ENCODE results near the gene TMEM125.

Gene TMEM125

GRCh38 chr1:43312212-43312623 is 42.4 kb downstream of the TMEM125 start:
- H3K27ac ChIP-seq (ENCODE audit: low read length): no peak overlapping the region
- WGBS (ENCODE audit: insufficient coverage, insufficient read length): no CpG with 5 or more reads among the region's 19 CpGs
- H3K27me3 ChIP-seq (ENCODE audit: control insufficient read depth, insufficient read depth, low read length): no peaks in the 10 kb centered on the region
- no peaks in the 10 kb centered on the region for H3K9me3 ChIP-seq (ENCODE audit: control insufficient read depth, insufficient read depth, low read length)
- DNase-seq (ENCODE audit: low read depth, low spot score): no peak
- no peaks in the 10 kb centered on the region for H3K36me3 ChIP-seq (ENCODE audit: control insufficient read depth, insufficient read depth, low read length)
- no peak overlapping the region for H3K4me3 ChIP-seq (ENCODE audit: low read length)
- no peaks in the 10 kb centered on the region; the same call in 1 of the 2 replicates for H3K4me1 ChIP-seq (ENCODE audit: control insufficient read depth, insufficient read depth, low read length)

DNA sequence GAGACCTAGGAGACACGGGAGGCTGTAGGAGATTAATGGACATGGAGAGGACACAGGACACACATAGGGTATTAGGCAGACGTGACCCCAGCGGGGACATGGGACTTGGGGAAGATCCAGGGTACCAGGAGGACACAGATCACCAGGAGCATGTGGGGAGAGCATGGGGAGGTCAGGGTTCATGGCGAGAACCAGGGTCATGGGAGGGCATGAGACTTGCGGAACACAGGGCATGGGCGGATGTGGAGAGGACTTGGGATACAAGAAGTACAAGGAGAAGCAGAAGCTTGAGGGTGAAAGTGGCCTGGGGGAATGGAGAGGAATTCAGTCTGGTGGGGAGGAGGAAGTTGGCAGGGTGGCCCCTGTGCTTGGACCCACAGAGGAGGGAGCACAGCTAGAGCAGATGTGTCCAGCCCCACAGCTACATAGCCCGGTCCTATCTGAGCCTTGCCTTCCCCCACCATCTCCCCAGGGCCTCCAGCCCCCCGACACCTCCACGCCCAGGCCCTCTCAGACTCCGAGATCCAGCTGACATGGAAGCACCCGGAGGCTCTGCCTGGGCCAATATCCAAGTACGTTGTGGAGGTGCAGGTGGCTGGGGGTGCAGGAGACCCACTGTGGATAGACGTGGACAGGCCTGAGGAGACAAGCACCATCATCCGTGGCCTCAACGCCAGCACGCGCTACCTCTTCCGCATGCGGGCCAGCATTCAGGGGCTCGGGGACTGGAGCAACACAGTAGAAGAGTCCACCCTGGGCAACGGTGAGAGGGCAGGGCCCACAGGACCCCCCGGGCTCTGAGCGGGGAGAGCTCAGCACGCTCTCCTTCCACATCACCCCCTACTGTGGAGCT is 43.1 kb downstream of the TMEM125 start:
- Histone ChIP-seq H3K36me3 (ENCODE audit: control insufficient read depth, insufficient read depth, low read length) (no peaks in the 10 kb centered on the region), H3K27ac (ENCODE audit: low read length) (no peak overlapping the region), H3K9me3 (ENCODE audit: control insufficient read depth, insufficient read depth, low read length) (no peaks in the 10 kb centered on the region), H3K4me3 (ENCODE audit: low read length) (no peak overlapping the region), H3K27me3 (ENCODE audit: control insufficient read depth, insufficient read depth, low read length) (no peaks in the 10 kb centered on the region), H3K4me1 (ENCODE audit: control insufficient read depth, insufficient read depth, low read length) (no peaks in the 10 kb centered on the region; the same call in 1 of the 2 replicates)
- no CpG with 5 or more reads among the region's 24 CpGs for WGBS (ENCODE audit: insufficient coverage, insufficient read length)
- DNase-seq (ENCODE audit: low read depth, low spot score): no peak

- Histone ChIP-seq H3K4me3 (ENCODE audit: low read length) (no peak overlapping the region), H3K9me3 (ENCODE audit: control insufficient read depth, insufficient read depth, low read length) (no peaks in the 10 kb centered on the region), H3K36me3 (ENCODE audit: control insufficient read depth, insufficient read depth, low read length) (no peaks in the 10 kb centered on the region), H3K4me1 (ENCODE audit: control insufficient read depth, insufficient read depth, low read length) (no peaks in the 10 kb centered on the region; the same call in 1 of the 2 replicates), H3K27me3 (ENCODE audit: control insufficient read depth, insufficient read depth, low read length) (no peaks in the 10 kb centered on the region), H3K27ac (ENCODE audit: low read length) (no peak overlapping the region)
- WGBS (ENCODE audit: insufficient coverage, insufficient read length): no CpG with 5 or more reads among the region's 10 CpGs
- no peak for DNase-seq (ENCODE audit: low read depth, low spot score)
Observed at GRCh38 chr1:43313771-43314170, 44.0 kb downstream of the TMEM125 start.

GRCh38 chr1:43314233-43314632 is 44.5 kb downstream of the TMEM125 start:
- Histone ChIP-seq H3K27ac (ENCODE audit: low read length) (no peak overlapping the region), H3K36me3 (ENCODE audit: control insufficient read depth, insufficient read depth, low read length) (no peaks in the 10 kb centered on the region), H3K4me1 (ENCODE audit: control insufficient read depth, insufficient read depth, low read length) (no peaks in the 10 kb centered on the region; the same call in 1 of the 2 replicates), H3K9me3 (ENCODE audit: control insufficient read depth, insufficient read depth, low read length) (no peaks in the 10 kb centered on the region), H3K4me3 (ENCODE audit: low read length) (no peak overlapping the region), H3K27me3 (ENCODE audit: control insufficient read depth, insufficient read depth, low read length) (no peaks in the 10 kb centered on the region)
- WGBS (ENCODE audit: insufficient coverage, insufficient read length): no CpG with 5 or more reads among the region's 5 CpGs
- no peak for DNase-seq (ENCODE audit: low read depth, low spot score)

DNA sequence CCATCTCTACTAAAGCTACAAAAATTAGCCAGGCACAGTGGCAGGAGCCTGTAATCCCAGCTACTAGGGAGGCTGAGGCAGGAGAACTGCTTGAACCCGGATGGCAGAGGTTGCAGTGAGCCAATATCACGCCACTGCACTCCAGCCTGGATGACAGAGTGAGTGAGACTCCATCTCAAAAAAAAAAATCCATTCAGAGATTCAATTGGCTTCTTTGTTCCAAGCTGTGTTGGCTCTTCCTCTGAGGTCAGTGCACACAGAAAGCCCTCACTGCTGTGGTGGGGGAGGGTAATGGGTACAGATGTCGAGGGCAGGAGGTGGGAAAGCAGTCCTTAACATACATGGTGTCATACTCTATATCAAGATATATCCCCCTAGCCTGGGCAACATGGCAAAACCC is 45.7 kb downstream of the TMEM125 start:
- H3K4me1 ChIP-seq (ENCODE audit: control insufficient read depth, insufficient read depth, low read length): no peaks in the 10 kb centered on the region; the same call in 1 of the 2 replicates
- WGBS (ENCODE audit: insufficient coverage, insufficient read length): no CpG with 5 or more reads among the region's 3 CpGs
- DNase-seq (ENCODE audit: low read depth, low spot score): no peak
- no peak overlapping the region for H3K27ac ChIP-seq (ENCODE audit: low read length)
- no peaks in the 10 kb centered on the region for H3K27me3 ChIP-seq (ENCODE audit: control insufficient read depth, insufficient read depth, low read length)
- H3K36me3 ChIP-seq (ENCODE audit: control insufficient read depth, insufficient read depth, low read length): no peaks in the 10 kb centered on the region
- H3K9me3 ChIP-seq (ENCODE audit: control insufficient read depth, insufficient read depth, low read length): no peaks in the 10 kb centered on the region
- no peak overlapping the region for H3K4me3 ChIP-seq (ENCODE audit: low read length)

GRCh38 chr1:43315963-43316737 is 46.4 kb downstream of the TMEM125 start:
- H3K27me3 ChIP-seq (ENCODE audit: control insufficient read depth, insufficient read depth, low read length): no peaks in the 10 kb centered on the region
- no peak overlapping the region for H3K4me3 ChIP-seq (ENCODE audit: low read length)
- H3K9me3 ChIP-seq (ENCODE audit: control insufficient read depth, insufficient read depth, low read length): no peaks in the 10 kb centered on the region
- WGBS (ENCODE audit: insufficient coverage, insufficient read length): no CpG with 5 or more reads among the region's 10 CpGs
- no peak overlapping the region for H3K27ac ChIP-seq (ENCODE audit: low read length)
- DNase-seq (ENCODE audit: low read depth, low spot score): no peak
- no peaks in the 10 kb centered on the region; the same call in 1 of the 2 replicates for H3K4me1 ChIP-seq (ENCODE audit: control insufficient read depth, insufficient read depth, low read length)
- H3K36me3 ChIP-seq (ENCODE audit: control insufficient read depth, insufficient read depth, low read length): no peaks in the 10 kb centered on the region

DNA sequence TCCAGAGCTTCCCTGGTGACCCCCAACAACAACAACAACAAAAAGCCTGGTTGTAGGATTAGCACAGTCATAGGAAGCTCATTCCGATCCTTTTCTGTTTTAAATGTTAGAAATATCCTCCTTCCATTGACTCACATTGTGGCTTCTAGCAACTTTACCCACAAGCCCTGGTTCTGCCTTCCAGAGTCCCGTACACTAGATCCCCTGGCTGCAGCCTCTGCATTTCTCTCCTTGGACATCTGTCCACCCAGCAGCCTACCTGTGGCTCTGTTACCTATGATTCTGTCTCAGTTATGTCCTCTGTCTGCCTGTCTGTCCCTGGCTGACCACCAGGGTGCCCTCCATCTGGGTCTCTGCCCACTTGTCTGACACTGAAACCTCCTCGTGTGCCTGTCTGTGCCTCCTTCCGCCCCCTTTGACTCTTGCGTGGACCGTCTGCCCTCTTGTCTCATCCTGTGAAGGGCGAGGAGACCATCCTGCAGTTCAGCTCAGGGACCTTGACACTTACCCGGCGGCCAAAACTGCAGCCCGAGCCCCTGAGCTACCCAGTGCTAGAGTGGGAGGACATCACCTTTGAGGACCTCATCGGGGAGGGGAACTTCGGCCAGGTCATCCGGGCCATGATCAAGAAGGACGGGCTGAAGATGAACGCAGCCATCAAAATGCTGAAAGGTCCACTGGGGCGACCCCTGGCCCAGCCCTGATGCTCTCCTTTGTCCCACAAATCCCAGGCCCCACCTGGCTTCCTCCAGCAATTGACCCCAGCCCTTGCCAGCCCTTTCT is 47.1 kb downstream of the TMEM125 start:
- no peak for DNase-seq (ENCODE audit: low read depth, low spot score)
- no CpG with 5 or more reads among the region's 16 CpGs for WGBS (ENCODE audit: insufficient coverage, insufficient read length)
- no peak overlapping the region for H3K27ac ChIP-seq (ENCODE audit: low read length)
- H3K36me3 ChIP-seq (ENCODE audit: control insufficient read depth, insufficient read depth, low read length): no peaks in the 10 kb centered on the region
- H3K27me3 ChIP-seq (ENCODE audit: control insufficient read depth, insufficient read depth, low read length): no peaks in the 10 kb centered on the region
- no peaks in the 10 kb centered on the region for H3K9me3 ChIP-seq (ENCODE audit: control insufficient read depth, insufficient read depth, low read length)
- no peaks in the 10 kb centered on the region; the same call in 1 of the 2 replicates for H3K4me1 ChIP-seq (ENCODE audit: control insufficient read depth, insufficient read depth, low read length)
- no peak overlapping the region for H3K4me3 ChIP-seq (ENCODE audit: low read length)

DNA sequence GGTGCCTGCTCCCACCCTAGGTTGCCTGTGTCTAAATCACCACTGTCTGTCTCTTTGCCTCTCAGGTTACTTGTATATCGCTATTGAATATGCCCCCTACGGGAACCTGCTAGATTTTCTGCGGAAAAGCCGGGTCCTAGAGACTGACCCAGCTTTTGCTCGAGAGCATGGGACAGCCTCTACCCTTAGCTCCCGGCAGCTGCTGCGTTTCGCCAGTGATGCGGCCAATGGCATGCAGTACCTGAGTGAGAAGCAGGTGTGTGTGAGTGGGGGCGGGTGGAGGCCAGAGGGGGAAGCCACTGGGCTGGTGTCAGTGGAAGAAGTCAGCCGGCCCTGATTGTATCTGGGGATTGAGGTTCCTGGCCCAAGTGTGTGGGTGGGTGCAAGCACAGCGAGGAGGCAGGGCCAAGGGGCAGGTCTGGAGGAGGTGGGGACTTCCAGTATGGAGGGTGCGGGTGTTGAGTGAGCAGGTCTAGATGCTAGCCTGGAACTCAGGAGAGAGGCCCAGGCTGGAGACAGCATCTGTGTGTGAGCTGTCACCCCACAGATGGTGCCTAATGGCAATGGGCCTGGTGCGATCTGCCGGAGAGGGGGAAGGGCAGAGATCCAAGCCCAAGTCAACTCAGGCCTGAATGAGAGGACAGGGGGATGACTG is 48.2 kb downstream of the TMEM125 start:
- WGBS (ENCODE audit: insufficient coverage, insufficient read length): no CpG with 5 or more reads among the region's 15 CpGs
- Histone ChIP-seq H3K4me3 (ENCODE audit: low read length) (no peak overlapping the region), H3K36me3 (ENCODE audit: control insufficient read depth, insufficient read depth, low read length) (no peaks in the 10 kb centered on the region), H3K9me3 (ENCODE audit: control insufficient read depth, insufficient read depth, low read length) (no peaks in the 10 kb centered on the region), H3K4me1 (ENCODE audit: control insufficient read depth, insufficient read depth, low read length) (no peaks in the 10 kb centered on the region; the same call in 1 of the 2 replicates), H3K27me3 (ENCODE audit: control insufficient read depth, insufficient read depth, low read length) (no peaks in the 10 kb centered on the region), H3K27ac (ENCODE audit: low read length) (no peak overlapping the region)
- DNase-seq (ENCODE audit: low read depth, low spot score): no peak

- Histone ChIP-seq H3K9me3 (ENCODE audit: control insufficient read depth, insufficient read depth, low read length) (no peaks in the 10 kb centered on the region), H3K27ac (ENCODE audit: low read length) (no peak overlapping the region), H3K4me1 (ENCODE audit: control insufficient read depth, insufficient read depth, low read length) (no peaks in the 10 kb centered on the region; the same call in 1 of the 2 replicates), H3K36me3 (ENCODE audit: control insufficient read depth, insufficient read depth, low read length) (no peaks in the 10 kb centered on the region), H3K4me3 (ENCODE audit: low read length) (no peak overlapping the region), H3K27me3 (ENCODE audit: control insufficient read depth, insufficient read depth, low read length) (no peaks in the 10 kb centered on the region)
- DNase-seq (ENCODE audit: low read depth, low spot score): no peak
- no CpG with 5 or more reads among the region's 4 CpGs for WGBS (ENCODE audit: insufficient coverage, insufficient read length)
Observed at GRCh38 chr1:43318831-43319230, 49.0 kb downstream of the TMEM125 start.

All from iPS DF 6.9 (cell line).